GM12873 (cell line): ENCODE data around the gene ARL16.

Experiments
- CTCF ChIP-seq: IDR thresholded peaks from 2 replicates; pipeline ENCODE4 v1.5.1; 2012; ENCODE audit warnings: low read depth, mild to moderate bottlenecking, moderate library complexity, low read length, control low read depth; ENCODE audit not compliant: insufficient read depth; ENCODE audit errors: missing control alignments

ARL16 gene

DNA sequence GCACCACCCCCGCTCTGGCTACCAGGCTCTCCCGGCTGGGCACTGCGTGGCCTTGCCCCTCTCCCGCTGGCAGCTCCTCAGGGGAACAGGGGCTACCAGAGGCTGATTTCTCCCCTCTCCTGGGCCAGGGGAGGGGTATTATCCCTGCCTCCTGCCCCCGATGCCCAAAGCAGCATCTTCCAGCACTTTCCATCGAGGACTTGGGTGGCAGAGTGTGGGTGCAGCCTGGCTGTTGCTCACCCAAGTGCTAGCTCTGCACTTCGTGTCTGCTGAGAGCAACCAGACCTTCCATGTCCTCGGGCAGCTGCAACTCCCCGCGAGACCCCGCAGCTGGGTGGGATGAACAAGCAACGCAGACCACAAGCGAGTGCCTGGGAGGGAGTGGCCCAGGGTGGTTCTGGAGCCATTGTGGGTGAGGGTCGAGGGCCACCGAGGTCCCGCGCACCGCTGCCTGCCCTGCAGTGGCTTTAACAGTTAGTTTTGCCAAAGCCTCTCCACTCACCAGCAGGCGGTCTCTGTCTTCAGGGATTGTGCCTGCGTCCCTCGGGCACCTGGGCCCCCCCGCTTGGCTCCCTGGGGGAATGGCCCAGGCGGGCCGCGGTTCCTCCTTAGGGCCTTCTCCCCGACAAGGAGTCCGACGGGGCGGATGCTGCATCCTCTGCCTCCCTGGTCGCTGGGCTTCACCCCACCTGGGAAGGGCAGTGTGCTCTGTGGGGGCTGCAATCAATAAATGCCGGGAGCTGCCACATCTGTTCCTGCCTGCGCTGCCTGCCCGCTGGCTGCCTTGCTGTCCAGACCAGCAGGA, 36.9 kb upstream of the ARL16 start:
- TF ChIP-seq CTCF, result no peak

GRCh38 chr17:81719410-81720266, 36.0 kb upstream of the ARL16 start:
- no peak for TF ChIP-seq CTCF

DNA sequence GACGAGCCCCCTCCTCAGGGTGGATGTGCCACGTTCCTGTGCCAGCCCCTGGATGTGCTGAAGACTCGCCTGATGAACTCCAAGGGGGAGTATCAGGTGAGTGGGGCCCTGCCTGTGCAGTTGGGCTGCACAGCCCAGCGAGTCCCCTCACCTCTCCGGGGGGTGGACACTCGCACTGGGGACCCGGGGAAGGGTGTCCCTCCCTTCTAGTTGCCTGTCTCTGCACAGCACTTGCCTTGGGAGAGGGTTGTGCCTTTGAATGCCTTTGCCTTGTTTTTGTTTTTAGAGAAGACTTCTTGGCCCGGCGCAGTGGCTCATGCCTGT, 34.1 kb upstream of the ARL16 start:
- TF ChIP-seq CTCF, result no peak

GRCh38 chr17:81717049-81717765, 33.6 kb upstream of the ARL16 start:
- TF ChIP-seq CTCF, result no peak

DNA sequence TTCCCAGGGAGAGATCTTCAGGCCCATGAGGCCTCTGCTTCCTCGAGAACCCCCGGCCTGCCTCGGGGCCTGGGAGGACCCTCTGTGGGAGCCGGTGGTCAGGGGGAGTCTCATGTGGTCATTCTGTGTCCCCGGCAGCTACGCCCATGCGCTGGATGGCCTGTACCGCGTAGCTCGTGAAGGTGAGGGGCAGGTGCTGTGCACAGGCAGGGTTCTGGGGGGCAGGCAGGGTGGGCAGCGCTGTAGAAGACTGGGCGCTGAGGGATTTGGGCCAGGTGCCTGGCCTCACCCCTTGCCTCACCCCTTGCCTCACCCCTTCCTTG, 33.0 kb upstream of the ARL16 start:
- no peak for TF ChIP-seq CTCF

GRCh38 chr17:81715872-81716673, 32.5 kb upstream of the ARL16 start:
- no peak for TF ChIP-seq CTCF
